Central memory CD4-positive, alpha-beta T cell (primary cell): ENCODE results near the gene CTRL.

ENCODE experiments used
- DNase-seq: peaks from one replicate; pipeline ENCODE4 v3.0.0; 2022

The CTRL gene

GRCh38 chr16:67885976-67886375 is 45.7 kb downstream of the CTRL start:
- DNase-seq, result no peak

- no peak for DNase-seq
These were observed 46.1 kb downstream of the CTRL start for GRCh38 chr16:67885545-67885944.

- DNase-seq, result no peak
These were observed 47.0 kb downstream of the CTRL start, which contains the start of gene NRN1L for GRCh38 chr16:67884684-67885083. Gene NRN1L (plus strand): TSS chr16:67884885. CDS start chr16:67884904, 19 bp downstream.

DNA sequence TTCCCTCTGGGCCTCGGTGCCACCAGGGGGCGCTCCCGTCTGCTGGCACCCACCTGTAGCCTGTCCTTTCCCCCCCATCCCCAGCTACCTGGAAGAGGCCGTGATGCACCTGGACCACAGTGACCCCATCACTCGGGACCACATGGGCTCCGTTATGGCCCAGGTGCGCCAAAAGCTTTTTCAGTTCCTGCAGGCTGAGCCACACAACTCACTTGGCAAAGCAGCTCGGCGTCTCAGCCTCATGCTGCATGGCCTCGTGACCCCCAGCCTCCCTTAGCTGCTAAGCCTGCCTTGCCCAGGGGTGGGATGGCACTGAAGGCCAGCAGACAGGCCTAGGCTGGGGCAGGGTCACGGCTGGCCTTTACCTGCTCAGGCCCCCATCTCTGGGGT is 47.8 kb downstream of the CTRL start:
- peak; percentile 63 for DNase-seq

GRCh38 chr16:67883146-67883871 is 48.4 kb downstream of the CTRL start:
- no peak for DNase-seq

DNA sequence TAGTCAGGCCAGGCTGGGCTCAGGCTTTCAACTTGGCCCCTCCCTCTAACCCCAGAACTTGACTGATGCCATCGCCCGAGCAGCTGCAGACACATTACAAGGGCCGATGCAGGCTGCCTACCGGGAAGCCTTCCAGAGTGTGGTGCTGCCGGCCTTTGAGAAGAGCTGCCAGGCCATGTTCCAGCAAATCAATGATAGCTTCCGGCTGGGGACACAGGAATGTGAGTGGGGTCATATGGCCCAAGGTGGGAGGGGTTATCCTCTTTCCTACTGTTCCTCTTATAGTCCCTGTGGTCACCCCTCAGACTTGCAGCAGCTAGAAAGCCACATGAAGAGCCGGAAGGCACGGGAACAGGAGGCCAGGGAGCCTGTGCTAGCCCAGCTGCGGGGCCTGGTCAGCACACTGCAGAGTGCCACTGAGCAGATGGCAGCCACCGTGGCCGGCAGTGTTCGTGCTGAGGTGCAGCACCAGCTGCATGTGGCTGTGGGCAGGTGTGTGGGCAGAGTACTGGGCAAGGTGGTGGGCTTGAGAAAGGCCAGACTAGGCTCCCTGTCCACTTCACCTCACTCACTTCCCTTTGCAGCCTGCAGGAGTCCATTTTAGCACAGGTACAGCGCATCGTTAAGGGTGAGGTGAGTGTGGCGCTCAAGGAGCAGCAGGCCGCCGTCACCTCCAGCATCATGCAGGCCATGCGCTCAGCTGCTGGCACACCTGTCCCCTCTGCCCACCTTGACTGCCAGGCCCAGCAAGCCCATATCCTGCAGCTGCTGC is 49.1 kb downstream of the CTRL start:
- DNase-seq, result no peak

- DNase-seq, result no peak
These were observed 50.0 kb downstream of the CTRL start for GRCh38 chr16:67881621-67882161.

GRCh38 chr16:67880584-67880983 is 51.1 kb downstream of the CTRL start:
- DNase-seq, result no peak

GRCh38 chr16:67879936-67880335 is 51.7 kb downstream of the CTRL start:
- no peak for DNase-seq
